Esophagus muscularis mucosa (tissue), 4 donors: Measurements from ENCODE around the gene PHGDH.

ENCODE experiments used
- CTCF ChIP-seq, 3 experiments: fragments of 200-600 bp in 2 of 3; fragments of 450-650 bp in 1 of 3; sonication (generic) in 2 of 3; IDR thresholded peaks; one replicate each; pipeline ENCODE4 v1.5.1; 2017 to 2019; ENCODE audit warnings: antibody characterized with exemption in 3 of 3, mild to moderate bottlenecking in 2 of 3, moderate library complexity in 1 of 3
- EP300 ChIP-seq: sonication (generic); formaldehyde crosslinking; IDR thresholded peaks from one replicate; pipeline ENCODE4 v1.6.1; 2017; ENCODE audit warnings: antibody characterized with exemption
- POLR2A ChIP-seq: fragments of 450-650 bp; IDR thresholded peaks from one replicate; pipeline ENCODE4 v1.6.1; 2017; ENCODE audit warnings: antibody characterized with exemption, moderate library complexity, mild to moderate bottlenecking, low read depth
- POLR2AphosphoS5 ChIP-seq, 2 donors: sonication (generic); formaldehyde crosslinking; IDR thresholded peaks; one replicate each; pipeline ENCODE4 v1.6.1; 2017; ENCODE audit warnings: antibody characterized with exemption in 2 of 2

DNA sequence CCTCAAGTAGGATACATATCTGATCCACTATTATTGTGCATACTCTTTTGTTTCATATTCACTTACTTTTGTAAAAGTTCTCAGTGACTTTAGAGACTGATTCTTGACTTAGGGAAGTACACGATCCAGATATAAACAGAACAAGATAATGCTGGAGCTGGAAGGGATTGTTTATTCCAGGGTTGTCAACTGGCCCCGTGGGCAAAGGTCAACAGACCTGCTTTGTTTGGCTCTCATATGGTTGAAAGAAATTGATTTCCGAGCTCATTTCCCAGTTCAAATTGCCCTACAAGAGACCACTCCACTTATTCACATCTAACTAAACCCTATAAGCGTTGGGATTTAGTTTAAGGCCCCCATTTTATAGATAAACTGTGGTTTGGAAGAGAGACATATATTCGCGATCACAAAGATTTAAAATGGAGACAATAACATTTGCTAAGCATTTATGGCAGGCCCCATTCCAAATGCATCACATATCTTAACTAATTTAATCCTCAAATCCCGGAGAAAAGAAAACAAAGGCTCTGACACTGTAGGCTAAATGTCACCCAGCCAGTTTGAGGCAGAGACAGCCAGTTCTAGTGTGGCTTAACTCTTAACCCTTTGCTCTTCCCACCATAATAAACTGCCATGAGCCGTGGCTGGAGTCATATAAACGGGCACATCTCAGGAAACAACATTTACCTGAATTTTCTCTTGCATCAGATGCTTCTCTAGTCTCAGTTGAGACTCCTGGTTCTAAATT lies 78.9 kb downstream of the PHGDH start:
- TF ChIP-seq CTCF (IDR thresholded peaks at IDR 0.05) (no peak), POLR2A (no peak), POLR2AphosphoS5 (IDR thresholded peaks at IDR 0.05) (no peak), EP300 (no peak)
